NCI-H128 (cell line): ENCODE results near the gene SUCNR1.
"Not testable (repeated sequence)": the region's sequence is repeated elsewhere in the genome, so short reads cannot be mapped to it uniquely, and the experiment has no call there.

Source experiments
- DNase-seq: peaks from one replicate; lab custom pipeline; 2025; ENCODE audit not compliant: unreplicated experiment; lab: John Stamatoyannopoulos, UW

Gene SUCNR1

DNA sequence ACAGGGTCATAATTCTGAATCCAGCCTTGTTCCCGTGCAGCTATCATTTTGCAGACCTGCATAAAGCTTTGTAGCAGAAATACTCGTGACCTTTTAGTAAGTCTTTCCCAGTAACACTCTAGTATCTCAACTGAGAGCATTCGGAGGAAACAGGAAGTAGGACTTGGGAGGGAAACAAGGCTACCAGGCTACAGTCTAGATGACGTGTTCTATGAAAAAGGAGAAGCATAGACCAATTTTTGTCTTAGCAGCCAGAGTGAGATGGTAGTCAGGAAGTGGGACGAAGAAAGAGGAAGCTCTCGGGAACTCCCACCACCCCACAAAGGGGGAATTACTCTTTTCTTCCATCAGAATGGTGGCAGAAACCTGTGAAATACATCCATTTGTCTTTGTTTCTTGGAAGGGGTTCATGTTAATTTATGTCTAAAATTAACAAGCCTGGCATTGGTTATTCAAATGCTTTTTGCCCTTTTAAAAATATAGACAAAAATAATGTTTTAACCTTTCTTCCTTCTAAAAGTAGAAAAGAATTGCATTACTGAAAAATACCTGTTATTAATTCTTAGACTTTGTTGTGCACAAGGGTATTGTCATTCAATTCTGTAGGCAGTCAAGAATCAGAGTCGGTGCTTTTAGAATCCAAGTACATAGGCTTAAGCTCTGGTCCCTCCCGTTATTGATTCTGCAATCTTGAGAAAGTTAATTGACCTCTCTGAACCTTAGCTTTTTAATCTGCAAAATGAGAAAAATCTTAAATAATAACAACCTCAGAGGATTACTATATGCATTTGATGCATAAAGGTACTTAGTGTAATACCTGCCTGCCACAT lies 1.6 kb upstream of the SUCNR1 start:
- no peak for DNase-seq

DNA sequence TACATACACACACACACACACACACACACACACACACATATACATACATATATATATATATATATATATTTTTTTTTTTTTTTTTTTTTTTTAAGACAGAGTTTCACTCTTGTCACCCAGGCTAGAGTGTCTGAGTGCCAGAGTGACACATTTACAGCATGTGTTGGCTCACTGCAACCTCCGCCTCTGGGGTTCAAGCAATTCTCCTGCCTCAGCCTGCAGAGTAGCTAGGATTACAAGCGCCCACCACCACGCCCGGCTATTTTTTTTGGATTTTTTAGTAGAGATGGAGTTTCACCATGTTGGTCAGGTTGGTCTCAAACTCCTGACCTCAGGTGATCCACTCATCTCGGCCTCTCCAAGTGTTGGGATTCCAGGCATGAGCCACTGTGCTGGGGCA lies 636 bp downstream of the SUCNR1 start:
- DNase-seq = not testable (repeated sequence)

DNA sequence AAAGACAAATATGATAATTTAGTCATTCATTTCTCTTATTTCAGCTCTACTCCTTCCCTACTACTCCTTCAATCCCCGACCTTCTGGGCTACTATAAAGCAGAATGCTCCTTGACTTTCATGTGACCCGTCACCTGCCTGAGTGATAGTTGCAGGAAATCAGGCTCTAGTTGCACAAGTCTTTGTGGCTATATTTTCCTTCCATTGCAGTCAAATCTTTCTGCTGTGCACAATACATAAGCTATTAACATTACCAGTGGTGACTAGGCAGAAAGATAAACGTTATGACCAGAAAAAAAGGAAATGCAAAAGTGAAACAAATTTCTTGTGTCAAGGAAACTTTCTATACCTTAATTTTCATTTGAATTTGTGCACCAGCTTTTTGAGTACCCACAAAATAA lies 2.3 kb downstream of the SUCNR1 start:
- no peak for DNase-seq

DNA sequence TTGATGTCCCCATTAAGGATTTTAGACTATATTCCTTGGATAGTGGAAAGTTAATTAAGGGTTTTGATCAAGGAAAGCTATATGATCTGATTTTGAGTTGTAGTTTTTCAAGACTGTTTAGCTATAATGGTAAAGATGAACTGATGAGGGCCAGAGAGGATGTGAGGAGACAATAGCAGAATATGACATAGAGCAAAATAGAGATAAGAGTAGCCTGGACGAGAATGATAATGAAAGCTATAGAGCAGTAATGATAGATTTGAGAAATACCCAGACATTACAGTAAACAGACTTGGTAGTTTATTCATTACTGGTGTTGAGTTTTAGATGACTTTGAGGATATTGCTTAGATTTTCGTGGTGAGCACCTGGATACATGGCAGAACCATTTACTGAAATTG lies 3.8 kb downstream of the SUCNR1 start:
- no peak for DNase-seq

DNA sequence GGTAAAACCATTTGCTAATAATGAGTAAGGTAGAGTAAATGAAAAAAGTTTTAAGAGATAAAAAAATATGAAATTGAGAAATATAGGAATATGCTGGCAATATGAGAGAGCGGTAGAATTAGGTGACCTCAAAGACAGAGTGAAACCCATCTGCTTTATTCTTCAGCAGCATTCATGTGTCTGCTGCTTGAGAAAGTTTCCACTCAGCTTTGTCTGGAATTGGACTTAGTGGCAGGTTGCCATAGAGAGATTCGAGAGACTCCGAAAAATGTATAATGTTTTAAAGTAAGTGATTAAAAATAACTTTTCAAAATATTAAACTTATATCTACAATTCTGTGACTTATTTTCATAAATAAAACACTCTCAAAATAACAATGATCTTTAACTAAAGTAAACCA lies 5.0 kb downstream of the SUCNR1 start:
- DNase-seq = no peak

DNA sequence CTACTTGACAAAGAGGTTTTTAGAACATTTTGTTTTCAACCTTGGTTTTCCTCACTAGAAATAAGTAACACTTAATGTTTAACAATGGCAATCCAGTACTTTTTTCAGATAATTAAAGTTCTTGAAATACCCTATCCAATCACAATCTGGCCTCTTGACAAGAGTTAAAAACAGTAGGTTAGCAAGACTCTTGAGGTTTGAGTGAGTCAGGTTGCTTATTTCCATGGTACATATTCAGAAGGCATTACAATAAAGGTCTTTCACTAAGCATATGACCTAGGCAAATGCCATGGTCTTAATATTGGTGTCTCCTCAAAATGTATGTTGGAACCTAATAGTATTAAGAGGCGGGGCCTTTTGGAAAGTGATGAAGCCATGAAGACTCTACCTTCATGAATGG lies 5.6 kb downstream of the SUCNR1 start:
- DNase-seq = no peak

DNA sequence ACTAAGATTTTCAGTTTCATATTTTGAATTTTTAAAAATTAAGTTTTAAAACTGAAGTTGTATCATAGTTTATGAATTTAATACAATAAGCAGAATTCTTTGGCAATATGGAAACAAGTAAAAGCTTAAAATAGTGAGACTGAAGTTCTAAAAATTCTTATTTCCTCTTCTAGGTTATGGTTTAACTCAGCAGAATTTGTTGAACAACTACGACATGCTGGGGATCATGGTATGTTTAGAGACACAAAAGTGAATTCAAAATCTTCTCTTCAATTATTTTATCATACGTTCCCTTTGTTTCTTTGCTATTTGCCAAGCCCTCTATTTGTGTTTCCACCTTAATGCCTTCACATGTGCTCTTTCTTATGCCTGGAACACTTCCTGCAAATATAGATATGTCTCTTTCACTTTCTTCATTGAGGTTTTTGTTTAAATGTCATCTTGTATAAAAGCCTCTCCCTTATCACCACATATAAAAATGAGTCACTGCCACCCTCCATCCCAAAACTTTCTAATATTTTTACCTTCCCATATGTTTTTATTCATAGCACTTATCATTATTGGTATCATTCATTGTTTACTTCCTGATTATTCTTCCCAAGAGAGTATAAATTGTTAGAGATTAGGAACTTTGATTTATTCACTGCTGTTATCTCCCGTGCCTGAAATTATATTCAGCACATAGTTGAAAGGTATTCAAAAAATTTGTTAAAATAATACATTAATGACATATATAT lies 6.4 kb downstream of the SUCNR1 start:
- no peak for DNase-seq

DNA sequence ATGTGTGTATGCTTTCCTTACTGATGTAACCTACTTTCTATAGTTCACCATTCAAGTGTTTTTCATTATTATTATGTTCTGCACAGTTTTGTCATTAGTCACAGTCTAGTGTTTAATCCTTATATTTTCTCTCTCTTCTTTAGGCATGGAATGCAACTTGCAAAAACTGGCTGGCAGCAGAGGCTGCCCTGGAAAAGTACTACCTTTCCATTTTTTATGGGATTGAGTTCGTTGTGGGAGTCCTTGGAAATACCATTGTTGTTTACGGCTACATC lies 6.9 kb downstream of the SUCNR1 start:
- DNase-seq = no peak

DNA sequence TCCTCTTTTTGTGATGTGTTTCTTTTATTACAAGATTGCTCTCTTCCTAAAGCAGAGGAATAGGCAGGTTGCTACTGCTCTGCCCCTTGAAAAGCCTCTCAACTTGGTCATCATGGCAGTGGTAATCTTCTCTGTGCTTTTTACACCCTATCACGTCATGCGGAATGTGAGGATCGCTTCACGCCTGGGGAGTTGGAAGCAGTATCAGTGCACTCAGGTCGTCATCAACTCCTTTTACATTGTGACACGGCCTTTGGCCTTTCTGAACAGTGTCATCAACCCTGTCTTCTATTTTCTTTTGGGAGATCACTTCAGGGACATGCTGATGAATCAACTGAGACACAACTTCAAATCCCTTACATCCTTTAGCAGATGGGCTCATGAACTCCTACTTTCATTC lies 7.7 kb downstream of the SUCNR1 start:
- no peak for DNase-seq

DNA sequence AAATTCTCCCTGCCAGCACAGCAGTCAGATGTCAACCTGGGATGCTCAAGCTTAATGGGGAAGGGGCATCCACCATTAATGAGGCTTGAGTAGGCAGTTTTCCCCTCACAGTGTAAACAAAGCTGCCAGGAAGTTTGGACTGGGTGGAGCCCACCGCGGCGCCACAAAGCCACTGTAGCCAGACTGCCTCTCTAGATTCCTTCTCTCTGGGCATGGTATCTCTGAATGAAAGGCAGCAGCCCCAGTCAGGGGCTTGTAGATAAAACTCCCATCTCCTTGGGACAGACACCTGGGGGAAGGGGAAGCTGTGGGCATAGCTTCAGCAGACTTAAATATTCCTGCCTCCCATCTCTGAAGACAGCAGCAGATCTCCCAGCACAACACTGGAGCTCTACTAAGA lies 12.0 kb downstream of the SUCNR1 start:
- DNase-seq = not testable (repeated sequence)

DNA sequence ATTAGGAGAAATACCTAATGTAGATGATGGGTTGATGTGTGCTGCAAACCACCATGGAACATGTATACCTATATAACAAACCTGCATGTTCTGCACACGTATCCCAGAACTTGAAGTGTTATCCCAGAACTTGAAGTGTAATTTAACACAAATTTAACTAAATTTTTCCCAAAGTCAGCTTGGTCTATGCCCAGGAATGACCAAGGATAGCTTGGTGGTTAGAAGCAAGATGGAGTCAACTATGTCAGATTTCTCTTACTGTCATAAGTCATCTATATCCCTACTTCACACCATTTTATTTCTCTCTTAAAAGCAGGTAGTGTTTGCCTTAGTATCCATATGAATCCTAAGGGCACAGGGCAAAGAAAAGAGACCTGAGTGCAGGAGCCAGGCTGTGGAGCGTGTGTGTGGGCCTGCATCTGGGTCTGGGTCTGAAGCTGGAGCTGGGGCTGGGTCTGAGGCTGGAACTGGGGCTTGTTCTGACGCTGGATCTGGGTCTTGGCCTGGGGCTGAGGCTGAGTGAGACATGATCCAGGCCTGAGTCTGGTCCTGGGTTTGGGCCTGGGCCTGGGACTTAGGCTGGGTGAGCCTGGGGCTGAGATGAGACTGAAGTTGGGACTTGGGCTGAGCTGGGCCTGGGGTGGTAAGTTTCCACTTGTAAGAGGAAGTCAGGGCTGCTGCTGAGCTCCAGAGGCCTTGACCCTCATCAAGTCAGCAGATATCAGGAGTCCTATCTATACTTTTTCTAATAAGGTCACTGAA lies 14.2 kb downstream of the SUCNR1 start:
- DNase-seq = not testable (repeated sequence)

DNA sequence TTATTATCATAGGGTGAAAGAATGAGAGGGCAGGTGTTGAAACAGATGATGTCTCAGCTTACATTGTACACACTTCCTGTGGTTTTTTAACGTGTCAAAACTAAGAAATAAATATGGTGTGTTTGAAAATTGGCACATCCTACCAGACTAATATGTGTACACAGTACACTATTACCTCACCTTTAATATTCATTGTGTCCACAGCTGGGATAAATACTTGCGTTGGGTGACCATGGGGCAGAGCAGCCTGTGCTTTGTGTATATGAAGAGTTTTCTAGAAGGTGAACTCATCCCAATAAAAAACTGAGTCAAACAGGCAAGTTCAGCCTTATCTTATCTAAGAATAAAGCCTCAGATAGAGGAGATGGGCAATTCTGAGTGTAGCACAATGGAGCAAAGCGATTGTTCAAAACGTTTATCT lies 17.3 kb downstream of the SUCNR1 start:
- DNase-seq = no peak

DNA sequence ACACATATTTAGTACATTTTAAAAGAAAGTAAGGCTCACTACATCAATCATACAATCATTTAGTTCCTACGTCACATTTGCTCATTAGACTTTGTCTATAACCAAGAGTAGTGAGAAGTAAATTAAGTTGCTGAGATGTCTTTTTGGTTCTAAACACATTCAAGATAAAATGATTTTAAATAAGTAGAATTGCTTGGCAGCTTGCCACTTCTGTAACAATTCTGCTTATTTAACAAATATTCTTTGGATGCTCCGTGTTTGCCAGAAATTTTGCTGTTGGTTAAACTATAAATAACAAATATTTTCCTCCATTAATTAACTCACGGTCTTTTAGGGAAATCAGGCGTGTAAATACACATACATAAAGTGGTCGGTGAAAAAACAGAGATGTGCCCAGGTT lies 18.3 kb downstream of the SUCNR1 start:
- DNase-seq = no peak

DNA sequence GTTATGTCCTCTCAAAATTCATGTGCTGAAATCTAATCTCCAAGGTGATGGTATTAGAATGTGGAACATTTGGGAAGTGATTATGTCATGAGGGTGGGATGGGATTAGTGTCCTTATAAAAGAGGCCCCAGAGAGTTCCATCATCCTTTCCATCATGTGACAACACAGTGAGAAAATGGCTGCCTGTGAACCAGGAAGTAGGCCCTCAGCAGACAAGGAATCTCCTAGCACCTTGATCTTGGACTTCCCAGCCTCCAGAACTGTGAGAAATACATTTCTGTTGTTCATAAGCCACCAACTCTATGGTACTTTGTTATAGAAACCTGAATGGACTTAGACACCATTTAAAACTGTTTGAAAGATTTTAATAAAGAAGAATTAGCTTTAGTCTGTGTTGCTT lies 20.8 kb downstream of the SUCNR1 start:
- DNase-seq = no peak

DNA sequence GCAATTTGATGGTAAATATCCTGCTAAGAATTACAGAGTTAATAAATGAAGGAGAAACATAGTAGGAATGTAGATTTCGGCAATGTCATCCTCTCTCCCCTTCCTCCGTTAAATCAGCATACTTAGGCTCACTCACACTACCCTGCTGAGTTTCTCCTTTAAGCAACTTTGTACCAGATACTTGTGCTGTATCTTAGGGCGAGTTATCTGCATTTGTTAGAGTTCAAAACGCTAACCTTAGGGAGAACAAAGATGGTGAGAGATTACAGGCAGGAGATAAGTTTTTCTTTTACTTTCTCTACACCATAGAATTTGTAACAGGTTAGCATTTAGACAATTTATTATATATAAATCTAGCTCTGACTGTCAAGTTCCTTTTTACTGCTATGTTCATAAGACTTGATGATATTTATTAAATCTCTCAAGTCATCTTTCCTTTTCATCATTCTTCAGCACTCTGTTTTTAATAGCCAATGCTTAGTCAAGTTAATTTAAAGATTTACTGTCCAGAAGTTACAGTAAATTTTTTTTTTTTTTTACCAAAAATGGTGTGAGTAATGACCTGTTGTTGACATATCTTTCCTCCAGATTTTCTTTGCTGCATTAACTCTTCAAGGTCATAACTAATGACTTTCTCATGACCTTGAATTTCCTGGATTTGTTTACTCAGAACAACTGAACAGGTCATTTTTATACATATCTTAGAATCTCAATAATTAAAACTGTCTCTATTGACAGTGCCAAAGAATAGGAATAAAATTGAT lies 22.2 kb downstream of the SUCNR1 start:
- DNase-seq = no peak

DNA sequence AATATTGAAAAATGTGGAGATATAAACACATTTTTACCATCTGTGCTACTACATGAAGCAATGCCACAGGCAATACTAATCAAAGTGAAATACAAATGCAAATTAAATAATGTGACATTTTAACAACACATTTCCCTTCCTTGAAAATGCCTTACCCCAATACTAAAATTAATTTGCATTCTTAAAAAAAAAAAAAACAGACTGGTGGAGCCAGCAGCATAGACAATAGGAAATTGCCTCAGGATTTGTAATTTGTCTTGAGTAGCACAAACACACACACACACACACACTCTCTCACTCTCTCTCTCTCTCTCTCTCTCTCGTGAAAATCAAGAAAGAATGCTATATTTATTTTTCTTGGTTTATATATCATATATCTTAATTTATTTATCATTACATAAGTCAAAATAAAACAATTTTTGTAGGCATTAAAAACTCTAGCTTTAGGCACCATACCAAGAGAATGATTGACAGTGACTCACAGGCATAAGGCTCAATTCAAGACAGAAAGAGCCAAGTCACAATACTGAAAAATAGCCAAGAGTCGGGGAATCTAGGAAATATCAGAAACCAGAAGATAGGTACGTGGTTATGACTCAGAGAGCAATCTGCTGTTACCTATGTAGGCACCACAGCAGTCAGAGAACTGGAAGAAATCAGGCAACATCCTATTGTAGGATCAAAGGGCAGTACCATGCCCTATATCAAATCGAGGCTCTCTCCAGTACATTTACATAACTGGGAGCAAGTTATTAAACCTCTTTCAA lies 23.0 kb downstream of the SUCNR1 start:
- no peak for DNase-seq

DNA sequence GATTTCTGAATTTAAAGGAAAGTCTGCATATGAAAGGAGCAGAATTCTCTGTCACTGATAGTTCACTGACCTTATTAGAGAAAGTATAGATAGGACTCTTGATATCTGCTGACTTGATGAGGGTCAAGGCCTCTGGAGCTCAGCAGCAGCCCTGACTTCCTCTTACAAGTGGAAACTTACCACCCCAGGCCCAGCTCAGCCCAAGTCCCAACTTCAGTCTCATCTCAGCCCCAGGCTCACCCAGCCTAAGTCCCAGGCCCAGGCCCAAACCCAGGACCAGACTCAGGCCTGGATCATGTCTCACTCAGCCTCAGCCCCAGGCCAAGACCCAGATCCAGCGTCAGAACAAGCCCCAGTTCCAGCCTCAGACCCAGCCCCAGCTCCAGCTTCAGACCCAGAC lies 24.7 kb downstream of the SUCNR1 start:
- not testable (repeated sequence) for DNase-seq

DNA sequence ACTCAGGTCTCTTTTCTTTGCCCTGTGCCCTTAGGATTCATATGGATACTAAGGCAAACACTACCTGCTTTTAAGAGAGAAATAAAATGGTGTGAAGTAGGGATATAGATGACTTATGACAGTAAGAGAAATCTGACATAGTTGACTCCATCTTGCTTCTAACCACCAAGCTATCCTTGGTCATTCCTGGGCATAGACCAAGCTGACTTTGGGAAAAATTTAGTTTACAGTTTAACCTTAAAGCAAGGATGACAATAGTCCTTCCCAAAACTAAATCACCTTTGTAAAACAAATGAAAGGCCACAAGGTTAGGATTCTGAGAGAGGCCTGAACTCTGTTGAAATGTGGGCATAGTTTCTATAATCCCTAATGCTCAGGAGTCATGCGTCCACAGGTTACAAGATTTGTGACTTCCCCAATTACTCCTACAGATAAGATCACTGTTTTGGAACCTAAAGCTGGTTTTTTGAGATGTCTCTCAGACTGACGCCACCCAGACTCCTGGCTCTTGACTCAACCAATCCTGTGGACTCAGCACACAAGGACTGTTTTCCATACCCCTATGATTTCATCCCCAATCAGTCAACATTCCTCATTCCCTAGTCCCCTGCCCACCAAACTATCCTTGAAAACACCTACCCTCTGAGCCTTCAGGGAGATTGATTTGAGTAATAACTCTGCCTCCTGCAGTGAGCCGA lies 25.3 kb downstream of the SUCNR1 start:
- DNase-seq = not testable (repeated sequence)

DNA sequence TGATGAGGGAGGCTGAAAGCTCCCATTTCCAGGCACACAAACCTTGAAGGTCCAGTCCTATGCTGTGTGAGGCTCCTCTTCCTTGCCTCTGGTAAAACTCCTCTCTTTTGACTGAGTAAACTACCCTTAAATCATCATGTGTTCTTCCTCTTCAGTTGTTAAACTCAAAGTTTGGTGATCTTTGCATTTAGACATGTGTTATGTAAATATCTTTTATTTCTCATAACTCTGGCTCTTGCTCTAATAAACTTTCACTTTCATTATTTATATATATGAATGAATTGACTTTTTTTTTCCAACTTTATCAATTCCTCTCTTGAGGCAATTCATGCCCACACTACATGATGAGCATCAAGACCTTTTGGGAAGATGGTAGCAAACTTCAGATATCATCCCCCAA lies 26.6 kb downstream of the SUCNR1 start:
- DNase-seq = no peak

DNA sequence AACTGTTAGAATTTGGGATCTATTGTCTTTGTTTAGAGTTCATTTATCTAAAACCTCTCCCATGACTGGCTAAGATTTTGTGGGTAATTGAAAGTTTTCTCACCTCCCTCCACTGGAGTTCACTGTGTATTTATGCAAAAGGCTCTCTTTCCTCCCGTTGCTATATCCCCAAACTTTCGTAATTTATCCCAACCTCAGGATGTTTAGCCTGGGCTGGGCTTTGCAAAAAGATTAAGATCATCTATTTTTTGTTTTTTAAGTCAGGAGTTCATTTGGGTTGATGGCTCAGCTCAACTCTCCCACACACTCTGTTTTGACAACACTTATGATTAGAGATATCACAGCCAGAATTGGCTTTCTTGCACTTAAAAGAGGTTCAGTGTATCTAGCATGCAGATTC lies 27.0 kb downstream of the SUCNR1 start:
- no peak for DNase-seq
